Eye (tissue), 1 donor: Measurements from ENCODE around the gene PRR7.

ENCODE experiments used
- DNase-seq: peaks from one replicate; pipeline ENCODE4 v3.0.0-alpha.2; 2015

PRR7 gene

DNA sequence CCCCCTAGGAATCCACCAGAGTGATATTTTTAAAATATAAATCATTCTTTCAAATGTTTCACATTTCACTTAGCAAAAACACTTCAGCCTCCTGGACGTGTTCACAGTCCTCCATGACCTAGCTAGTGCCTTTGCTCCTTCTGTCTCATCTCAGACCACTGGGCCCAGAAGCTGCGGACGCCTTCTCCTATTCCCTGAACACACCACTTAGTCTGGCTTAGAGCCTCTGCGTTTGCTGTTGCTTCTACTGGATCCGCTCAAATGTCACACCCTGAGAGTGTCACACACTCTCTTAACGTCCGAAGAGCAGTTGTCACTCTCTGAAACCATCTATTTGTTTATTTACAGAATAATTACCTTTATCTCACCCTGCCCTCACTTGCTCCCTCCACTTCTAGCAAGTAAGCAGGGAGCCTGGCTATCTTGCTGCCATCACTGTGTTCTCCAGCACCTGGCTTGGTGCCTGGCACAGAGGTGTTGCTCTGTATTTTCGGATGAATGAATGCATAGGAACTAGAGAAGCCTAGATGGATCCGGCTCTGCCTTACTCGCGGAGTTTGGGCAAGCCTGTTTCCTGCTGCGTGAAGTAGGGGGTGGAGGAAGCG is 21.3 kb upstream of the PRR7 start:
- DNase-seq, result no peak

DNA sequence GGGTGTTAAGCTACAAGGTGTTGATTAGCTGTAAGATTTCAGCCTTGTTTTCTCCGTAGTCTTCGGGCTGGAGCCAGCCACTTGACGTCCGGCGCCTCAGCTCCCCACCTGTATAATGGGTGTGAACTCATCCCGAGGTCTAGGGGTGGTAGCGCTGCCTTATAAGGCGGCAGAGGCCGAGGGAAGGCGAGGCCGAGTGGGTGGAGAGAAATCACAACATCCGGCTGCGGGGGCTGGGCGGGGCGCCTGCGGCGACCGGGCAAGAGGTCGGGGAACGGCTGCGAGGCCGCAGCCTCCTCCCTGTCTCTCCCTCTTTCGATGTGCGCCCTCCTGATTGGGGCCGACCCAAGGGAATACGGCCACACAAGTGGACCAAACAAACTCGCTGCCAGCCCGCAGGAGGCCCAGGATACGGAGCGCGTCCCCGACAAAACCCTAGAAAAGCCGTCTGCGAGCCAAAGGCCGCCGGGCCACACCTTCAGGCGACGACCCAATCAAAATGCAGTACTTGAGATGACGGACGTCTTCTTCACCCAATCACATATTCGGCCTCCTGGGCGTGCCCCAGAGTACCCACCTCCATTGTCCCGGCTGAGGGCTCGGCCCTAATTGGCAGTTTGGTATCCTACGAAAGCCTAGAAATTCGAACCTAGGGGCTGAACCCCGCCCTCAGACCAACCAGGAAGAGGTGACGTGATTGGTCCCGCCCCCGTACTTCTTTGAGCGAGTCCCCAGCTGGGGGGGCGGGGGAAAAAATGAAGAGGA is 20.6 kb upstream of the PRR7 start:
- DNase-seq, result peak; percentile 100

DNA sequence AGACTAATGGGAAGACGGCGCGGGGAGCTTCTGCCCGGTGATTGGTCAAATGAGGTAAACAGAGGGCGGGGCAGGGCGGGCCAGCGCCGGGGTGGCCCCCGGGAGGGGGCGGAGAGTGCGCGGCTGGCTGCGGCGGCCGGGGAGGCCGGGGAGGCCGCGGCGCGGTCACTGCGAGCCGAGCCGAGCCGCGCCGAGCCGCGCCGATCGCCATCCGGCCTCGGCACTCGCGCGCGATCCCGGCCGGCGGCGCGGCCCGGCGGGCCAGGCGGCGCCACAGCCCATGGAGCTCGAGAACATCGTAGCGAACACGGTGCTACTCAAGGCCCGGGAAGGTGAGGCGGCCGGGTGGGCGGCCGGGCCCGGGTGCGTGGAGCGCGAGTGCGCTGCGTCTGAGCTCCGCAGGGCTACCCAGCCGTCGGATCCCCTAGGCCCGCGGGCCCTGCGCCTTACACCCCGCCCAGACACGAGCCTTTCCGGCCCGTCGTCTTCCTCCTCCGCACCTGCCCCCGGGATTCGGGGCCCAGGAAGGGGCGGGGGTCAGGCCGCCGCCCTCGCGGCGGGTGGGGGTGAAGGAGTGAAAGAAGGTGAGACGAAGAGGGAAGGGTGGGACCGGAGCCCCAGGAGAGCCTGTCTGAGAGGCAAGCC is 19.9 kb upstream of the PRR7 start, which contains the start of gene GRK6:
GRK6 (plus strand) TSS at position 111 of the 645 bp plus-strand sequence; CDS start at position 281, 170 bp downstream.
- DNase-seq, result peak; percentile 69

DNA sequence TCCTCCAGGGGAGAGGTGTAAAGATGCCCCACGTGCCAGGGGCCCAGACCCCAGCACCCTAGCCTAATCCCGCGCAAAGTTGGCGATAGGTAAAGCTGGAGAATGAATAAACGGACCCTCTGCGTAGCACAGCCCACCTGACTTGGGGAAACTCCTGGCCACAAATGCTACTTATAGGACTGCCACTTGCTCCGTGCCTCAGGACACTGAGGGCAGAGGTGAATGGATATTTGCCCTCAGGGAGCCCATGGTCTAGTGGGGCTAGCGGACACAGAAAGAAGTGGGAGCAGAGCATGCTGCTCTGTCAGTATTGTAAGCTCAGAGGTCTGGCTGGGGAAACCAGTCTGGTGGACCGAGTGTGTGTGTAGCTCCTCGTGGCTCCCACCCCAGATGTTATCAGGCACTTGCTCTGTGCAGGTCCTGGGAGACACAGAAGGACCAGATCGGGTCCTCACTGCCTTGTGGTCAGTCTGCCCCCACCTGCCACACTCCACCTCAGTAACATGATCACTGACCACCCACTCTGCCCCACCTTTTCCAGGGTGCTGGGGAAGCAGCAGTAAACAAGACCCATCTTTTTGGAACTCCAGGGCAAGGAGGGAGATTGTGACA is 19.3 kb upstream of the PRR7 start:
- peak; percentile 47 for DNase-seq

DNA sequence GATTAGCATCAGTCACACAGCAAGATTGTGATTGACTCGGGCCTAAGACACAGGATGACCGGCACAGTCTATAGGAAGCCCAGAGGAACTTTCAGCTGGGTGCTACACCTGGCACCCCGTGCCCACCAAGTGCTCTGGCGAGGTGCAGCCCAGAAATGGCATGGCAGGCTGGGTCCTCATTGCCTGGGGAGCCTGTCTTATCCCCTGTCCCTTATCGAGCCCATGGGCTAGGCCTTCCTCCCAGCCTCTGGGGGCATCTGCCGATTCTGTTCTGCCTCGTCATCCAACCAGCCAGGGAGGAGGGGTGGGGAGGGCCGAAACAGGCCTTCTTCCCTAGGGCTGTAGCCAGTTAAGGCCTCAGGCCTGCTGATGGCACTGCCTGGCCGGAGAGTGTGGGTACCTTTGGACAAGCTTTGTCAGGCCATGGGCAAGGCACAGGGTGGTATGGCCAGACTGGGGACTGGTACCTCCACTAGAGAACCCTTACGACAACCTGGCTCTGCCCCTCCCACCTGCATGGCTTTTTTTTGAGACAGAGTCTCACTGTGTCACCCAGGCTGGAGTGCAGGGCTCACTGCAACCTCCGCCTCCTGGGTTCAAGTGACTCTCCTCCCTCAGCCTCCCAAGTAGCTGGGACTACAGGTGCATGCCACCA is 18.6 kb upstream of the PRR7 start:
- no peak for DNase-seq

DNA sequence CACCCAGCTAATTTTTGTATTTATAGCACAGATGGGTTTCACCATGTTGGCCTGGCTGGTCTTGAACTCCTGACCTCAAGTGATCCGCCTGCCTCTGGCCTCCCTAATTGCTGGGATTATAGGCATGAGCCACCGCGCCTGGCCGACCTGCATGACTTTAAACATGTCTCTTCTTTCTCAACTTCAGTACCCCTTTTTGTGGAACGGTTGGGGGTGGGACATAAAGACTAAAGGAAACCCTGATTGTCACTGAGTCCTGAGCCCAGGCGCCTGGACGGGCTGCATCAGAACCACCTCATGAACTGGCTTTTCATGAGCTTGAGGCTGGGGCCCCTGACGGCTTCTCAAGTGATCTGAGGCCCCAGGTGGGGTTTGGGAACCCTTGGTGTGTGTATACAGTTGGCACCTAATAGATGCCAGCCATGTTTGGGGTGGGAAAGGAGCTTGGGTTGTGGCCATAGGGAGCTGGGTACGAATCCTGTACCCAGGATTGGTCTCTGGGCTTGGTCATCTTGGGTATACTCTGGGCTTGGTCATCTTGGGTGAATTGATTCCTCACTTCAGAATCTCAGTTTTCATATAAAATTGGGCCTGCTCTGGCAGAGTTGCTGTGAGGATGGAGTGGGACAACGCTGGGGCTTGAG is 17.9 kb upstream of the PRR7 start:
- DNase-seq, result no peak

DNA sequence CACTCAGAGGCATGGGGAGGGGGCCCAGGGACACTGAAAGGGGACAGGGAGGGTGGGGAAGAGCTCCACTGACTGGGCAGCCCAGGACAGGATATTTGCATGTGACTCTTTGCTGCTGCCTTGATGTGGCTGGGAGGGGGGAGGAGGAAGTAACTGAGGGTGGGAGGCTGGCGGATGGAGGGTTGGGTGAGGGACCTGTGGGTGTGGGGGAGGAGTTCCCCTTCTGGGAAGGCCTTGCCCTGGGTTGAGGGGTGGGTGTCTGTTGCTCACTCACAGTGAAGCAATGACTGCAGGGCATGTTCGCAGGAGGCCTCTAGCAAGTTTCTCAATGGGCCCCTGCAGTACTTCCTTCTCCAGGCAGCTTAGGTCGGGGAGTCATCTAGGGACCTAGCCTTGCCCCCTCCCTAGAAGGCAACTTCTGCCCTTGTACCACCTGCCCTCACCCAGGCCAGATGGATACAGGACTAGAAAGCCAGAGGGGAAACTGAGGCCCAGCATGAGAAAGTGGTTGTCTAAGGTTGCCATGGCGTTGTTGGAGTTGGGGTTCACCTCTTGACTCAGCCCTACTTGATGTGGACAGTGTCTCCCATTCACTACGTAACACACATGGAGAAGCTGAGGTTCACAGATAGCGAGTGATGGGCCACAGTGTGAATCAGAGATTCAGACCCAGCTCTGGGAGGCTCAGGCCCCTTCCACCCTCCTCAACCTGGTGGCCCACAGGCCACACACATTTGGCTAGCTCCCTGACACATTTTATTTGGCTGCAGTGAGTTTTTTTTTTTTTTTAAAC is 17.2 kb upstream of the PRR7 start:
- DNase-seq, result no peak

DNA sequence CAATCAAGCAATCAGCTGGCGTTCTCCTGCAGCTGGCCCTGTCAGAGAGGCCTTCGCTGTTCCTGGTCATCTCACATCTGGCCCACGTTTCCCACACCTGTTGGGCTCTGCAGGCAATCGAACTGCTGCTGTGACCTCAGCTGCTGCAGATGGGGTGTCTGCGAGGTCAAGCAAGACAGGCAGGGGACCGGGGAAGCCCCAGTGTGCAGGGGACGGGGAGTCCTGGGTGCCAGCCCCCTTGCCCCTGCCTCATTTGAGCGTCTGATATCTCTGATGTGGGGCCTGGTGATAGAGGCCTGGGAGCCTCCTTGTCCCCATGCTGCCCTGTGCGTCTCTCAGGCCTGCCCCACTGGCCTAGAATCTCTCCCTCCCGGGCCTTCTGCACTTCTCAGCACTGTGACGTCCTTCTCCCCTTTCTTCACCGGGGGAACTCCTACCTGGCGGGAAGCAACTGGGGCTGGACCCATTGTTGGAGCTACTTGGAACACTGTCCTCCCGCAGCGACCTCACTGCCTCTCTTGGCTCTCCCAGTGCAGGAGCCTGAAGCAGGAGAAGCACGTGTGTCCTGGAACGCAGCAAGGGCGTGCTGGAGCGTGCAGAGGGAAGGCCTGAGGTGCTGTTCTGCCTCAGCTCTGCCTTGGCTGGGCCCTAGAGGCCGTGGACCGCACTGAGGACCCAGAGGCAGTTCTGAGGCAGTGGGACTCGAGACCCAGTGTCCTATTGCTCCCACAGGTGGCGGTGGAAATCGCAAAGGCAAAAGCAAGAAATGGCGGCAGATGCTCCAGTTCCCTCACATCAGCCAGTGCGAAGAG is 16.3 kb upstream of the PRR7 start:
- DNase-seq, result no peak

DNA sequence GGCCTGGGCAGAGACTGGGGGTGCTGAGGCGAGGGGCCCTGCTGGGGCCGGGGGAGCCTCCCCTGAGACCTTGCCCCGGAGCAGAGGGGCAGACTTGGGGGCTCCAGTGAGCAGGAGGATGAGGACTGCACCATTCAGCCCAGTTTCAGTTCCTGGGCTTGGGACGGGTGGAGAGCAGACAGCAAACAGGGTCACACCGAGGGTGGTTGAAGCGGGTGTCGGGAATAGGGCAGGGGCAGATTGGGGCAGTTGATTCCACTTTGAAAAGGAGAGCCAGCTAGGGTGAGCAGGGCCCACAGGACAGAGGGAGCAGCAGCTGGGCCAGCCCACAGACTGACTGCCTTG is 15.7 kb upstream of the PRR7 start:
- no peak for DNase-seq

DNA sequence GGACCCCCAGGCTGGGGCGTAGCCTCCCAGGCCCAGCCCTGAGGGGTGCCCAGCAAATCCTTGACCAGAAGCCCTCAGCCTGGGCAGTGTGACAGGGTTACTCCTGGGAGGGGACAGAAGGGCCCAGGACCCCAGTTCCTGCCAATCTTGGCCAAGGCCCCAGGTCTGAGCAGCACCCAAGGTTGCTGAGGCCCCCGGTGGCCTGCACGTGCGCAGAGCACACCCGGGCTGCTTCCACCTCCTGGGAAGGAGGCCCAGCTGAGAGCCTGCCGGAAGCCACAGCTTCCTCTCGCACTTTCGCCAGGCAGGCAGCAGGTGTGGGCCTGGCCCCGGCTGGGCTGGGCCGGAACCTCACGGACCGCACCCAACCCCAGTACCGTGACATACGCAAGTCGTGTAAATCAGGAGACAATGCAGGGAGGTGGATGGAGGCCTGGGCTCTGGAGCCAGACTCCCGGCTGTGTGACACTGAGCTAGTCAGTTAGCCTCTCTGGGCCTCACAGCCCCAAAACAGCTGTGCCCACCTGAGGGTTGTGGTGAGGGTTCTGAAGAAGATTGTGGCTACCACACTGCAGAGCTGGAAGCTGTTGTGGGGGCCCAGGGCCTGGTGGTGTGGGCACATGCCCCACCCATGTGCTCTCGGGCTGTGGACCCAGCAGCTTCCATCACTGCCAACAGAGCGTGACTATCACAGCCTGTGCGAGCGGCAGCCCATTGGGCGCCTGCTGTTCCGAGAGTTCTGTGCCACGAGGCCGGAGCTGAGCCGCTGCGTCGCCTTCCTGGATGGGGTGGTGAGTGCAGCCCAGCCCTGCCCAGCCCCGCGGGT is 15.1 kb upstream of the PRR7 start:
- no peak for DNase-seq

DNA sequence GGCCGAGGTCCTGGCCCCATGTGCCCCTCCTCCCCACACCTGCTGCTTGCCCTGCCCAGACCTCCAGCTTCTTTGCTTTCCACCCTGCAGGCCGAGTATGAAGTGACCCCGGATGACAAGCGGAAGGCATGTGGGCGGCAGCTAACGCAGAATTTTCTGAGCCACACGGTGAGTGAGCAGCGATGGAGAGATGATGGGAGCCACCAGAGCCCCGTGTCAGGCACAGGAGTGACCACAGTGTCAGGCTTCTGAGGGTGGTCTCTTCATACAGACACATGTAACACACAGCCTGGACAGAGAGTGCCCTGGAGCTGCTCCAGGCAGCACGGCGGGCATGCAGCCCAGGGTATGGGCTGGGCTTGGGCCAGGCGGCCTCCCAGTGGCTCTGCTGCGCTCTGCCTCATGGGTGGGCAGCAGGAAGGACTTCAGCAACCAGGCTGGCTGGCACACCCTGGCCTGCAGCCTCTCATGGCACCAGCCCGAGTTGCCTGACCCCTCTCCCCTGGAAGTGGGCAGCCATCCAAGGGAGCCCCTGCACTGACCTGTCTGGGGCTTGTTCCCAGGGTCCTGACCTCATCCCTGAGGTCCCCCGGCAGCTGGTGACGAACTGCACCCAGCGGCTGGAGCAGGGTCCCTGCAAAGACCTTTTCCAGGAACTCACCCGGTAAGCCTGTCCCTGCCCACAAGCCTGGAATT is 14.3 kb upstream of the PRR7 start:
- DNase-seq, result no peak

DNA sequence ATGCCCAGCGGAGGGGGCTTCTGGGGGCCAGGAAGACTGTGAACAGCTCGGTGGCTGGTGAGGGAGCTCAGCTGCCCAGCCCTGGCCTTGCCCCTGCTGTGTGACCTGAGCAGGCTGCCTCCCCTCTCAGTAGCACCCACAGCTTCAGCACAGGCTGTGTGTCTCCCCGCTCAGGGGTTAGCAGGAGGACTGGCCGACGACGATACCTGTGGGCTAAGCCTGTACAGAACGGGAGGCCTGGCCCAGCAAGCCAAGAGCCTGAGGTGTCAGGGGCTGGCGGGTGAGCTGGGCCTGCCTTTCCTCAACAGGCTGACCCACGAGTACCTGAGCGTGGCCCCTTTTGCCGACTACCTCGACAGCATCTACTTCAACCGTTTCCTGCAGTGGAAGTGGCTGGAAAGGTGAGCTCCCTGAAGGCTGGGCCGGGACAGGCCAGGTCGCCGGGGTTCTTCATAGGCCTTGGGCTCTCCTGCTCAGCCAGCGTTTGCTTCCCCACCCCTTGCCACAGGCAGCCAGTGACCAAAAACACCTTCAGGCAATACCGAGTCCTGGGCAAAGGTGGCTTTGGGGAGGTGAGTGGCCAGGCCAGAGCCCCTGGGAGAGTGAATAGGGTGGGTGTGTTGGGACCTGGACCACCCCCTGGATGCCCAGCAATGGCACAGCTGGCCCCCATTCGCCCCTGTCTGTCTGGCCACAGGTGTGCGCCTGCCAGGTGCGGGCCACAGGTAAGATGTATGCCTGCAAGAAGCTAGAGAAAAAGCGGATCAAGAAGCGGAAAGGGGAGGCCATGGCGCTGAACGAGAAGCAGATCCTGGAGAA is 13.6 kb upstream of the PRR7 start:
- DNase-seq, result no peak

DNA sequence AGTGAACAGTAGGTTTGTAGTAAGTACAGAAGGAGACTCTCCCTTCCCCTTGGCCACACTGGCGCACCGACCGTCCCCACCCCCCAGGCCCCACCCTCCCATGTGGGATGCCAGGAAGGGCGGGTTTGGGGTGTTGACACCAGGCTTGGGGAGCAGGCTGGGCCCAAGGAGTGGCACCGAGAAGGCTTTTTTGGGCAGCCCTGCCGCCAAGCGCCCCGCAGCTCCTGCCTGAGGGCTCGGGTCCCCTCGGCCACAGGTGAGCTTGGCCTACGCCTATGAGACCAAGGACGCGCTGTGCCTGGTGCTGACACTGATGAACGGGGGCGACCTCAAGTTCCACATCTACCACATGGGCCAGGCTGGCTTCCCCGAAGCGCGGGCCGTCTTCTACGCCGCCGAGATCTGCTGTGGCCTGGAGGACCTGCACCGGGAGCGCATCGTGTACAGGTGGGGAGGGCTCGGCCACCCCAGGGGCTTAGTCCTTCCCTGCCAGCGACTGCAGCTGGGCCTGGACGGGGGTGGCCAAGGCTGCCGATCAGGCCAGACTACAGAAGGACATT is 12.9 kb upstream of the PRR7 start:
- DNase-seq, result no peak

DNA sequence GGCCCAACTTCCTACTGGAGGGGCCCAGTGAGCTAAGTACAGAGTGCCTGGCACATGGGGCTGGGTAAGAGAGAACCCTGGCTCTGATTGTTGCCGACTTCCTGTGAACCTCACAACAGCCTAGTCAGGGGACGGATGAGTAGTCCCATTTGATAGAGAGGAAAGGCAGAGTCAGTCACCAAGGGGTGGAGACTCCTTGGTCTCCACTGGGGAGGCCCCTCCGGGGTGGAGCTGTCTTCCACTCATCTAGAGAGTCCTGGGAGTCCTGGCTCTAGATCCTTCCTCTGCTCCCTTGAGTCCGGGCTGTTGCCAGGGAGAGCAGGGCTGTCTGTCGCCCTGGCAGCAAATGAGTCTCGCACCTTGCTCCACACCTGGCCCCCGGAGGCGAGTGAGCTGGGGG is 12.2 kb upstream of the PRR7 start:
- DNase-seq, result no peak

DNA sequence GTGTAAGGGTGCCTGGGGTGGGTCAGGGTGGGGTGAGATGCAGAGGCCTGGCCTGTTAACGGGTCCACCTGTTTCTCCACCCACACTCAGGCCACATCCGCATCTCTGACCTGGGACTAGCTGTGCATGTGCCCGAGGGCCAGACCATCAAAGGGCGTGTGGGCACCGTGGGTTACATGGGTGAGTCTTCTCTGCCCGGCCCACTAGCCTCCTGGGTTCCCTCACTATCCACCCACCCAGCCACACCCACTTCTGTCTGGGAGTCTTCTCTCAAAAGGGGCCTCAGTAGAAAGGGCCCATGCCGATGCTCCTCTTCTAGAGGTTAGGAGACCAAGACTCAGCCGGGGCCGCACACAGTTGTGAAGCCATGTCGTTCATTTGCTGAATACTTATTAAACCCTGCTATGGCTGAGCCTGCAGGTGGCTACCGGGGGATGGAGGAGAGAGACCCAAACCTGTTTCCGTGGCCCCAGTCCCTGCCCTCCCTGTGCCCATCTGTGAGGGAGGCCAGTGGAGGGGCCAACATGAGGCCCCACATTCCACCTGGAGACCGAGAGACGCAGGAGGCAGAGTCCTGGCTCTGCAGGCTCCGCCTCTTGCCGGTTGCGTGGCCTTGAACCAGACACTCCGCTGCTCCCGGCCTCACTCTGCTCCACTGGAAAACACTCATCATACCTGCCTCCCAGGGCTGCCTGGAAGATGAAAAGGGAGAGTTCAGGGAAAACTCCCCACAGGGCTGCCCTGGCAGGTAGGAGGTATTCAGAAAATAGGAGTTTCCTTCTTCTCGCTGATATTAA is 11.5 kb upstream of the PRR7 start:
- no peak for DNase-seq

DNA sequence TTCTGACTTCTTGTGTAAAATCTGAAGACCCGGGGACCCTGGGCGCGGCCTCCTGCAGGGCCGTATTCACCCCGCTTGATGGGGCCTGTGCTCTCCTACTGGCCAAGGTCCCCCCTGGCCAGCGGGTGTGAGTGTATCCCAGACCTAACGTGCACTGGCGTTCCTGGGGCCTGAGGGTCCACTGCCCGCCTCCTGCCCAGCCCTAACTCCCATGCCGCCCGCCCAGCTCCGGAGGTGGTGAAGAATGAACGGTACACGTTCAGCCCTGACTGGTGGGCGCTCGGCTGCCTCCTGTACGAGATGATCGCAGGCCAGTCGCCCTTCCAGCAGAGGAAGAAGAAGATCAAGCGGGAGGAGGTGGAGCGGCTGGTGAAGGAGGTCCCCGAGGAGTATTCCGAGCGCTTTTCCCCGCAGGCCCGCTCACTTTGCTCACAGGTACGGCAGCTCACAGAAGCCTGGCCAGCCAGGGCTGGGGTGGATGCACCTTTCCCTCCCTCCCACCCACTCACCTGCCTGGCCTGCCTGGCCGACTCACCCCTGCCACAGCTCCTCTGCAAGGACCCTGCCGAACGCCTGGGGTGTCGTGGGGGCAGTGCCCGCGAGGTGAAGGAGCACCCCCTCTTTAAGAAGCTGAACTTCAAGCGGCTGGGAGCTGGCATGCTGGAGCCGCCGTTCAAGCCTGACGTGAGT is 10.6 kb upstream of the PRR7 start:
- no peak for DNase-seq

DNA sequence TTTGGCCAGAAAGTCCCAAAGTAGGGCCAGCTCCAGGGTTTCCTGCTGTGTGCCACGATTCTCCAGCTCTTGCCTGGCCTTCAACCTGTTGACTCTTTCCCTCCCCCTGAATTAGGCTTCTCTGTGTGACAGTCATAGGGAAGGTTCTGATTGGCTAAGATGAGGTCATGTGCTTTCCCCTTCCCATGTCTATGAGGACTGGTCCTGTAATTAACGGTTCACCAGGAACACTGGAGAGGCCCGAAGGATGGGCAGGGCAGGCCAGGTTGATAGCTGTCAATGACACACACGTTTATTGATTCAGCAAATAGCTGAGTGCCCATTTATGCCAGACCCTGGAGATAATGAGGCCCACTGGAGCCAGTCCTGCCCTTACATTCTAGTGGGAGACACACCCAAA is 9.0 kb upstream of the PRR7 start:
- DNase-seq, result no peak
